Measurements from ENCODE around the gene BEND4. TPM values are rescaled to one million over a fixed set of nuclear protein-coding genes. Genes with fewer than 3 reads are reported as not detected.

BEND4 gene
- total RNA-seq, 1 donor from 2014 or later, result not detected

- Histone ChIP-seq H3K4me3 (no peak overlapping the region), H3K27me3 (ENCODE audit: low read depth) (peaks cover 8% of the 10 kb centered on the region), H3K9me3 (replicated peaks) (no peaks in the 10 kb centered on the region), H3K4me1 (no peaks in the 10 kb centered on the region), H3K36me3 (no peaks in the 10 kb centered on the region), H3K27ac (replicated peaks) (no peak overlapping the region)
- intact Hi-C loops (cut with micrococcal nuclease), result no loop called here
- no peak for DNase-seq
- TF ChIP-seq CTCF (IDR thresholded peaks at IDR 0.05; ENCODE audit: borderline replicate concordance), result no peak
Measured at GRCh38 chr4:42101446-42101975, 50.9 kb downstream of the BEND4 start.

GRCh38 chr4:42088386-42088785, 64.1 kb downstream of the BEND4 start:
- DNase-seq, result no peak
- Histone ChIP-seq H3K4me3 (no peak overlapping the region), H3K27me3 (ENCODE audit: low read depth) (no peaks in the 10 kb centered on the region), H3K4me1 (no peaks in the 10 kb centered on the region), H3K36me3 (peaks cover 48% of the 10 kb centered on the region), H3K9me3 (replicated peaks) (no peaks in the 10 kb centered on the region), H3K27ac (replicated peaks) (no peak overlapping the region)
- intact Hi-C loops (cut with micrococcal nuclease), result no loop called here
- no peak for TF ChIP-seq CTCF (IDR thresholded peaks at IDR 0.05; ENCODE audit: borderline replicate concordance)

GRCh38 chr4:42083816-42084215, 68.6 kb downstream of the BEND4 start:
- H3K9me3 ChIP-seq (replicated peaks), result no peaks in the 10 kb centered on the region
- H3K27me3 ChIP-seq (ENCODE audit: low read depth), result no peaks in the 10 kb centered on the region
- H3K27ac ChIP-seq (replicated peaks), result no peak overlapping the region
- no peaks in the 10 kb centered on the region for H3K4me1 ChIP-seq
- H3K36me3 ChIP-seq, result peaks cover 68% of the 10 kb centered on the region
- intact Hi-C loops (cut with micrococcal nuclease), result no loop called here
- DNase-seq, result no peak
- TF ChIP-seq CTCF (IDR thresholded peaks at IDR 0.05; ENCODE audit: borderline replicate concordance), result no peak
- no peak overlapping the region for H3K4me3 ChIP-seq

GRCh38 chr4:42080306-42080705, 72.1 kb downstream of the BEND4 start:
- intact Hi-C loops (cut with micrococcal nuclease), result no loop called here
- peaks cover 62% of the 10 kb centered on the region for H3K36me3 ChIP-seq

GRCh38 chr4:42078184-42078801, 74.2 kb downstream of the BEND4 start:
- Histone ChIP-seq H3K4me1 (no peaks in the 10 kb centered on the region), H3K4me3 (no peak overlapping the region), H3K27ac (replicated peaks) (no peak overlapping the region), H3K9me3 (replicated peaks) (no peaks in the 10 kb centered on the region), H3K36me3 (peaks cover 60% of the 10 kb centered on the region), H3K27me3 (ENCODE audit: low read depth) (no peaks in the 10 kb centered on the region)
- TF ChIP-seq CTCF (IDR thresholded peaks at IDR 0.05; ENCODE audit: borderline replicate concordance), result no peak
- no peak for DNase-seq
- intact Hi-C loops (cut with micrococcal nuclease), result no loop called here

More at GRCh38 chr4:42080306-42080705, 72.1 kb downstream of the BEND4 start:
- Histone ChIP-seq H3K27me3 (ENCODE audit: low read depth) (no peaks in the 10 kb centered on the region), H3K4me3 (no peak overlapping the region), H3K4me1 (no peaks in the 10 kb centered on the region), H3K9me3 (replicated peaks) (no peaks in the 10 kb centered on the region), H3K27ac (replicated peaks) (no peak overlapping the region)
- DNase-seq, result no peak
- no peak for TF ChIP-seq CTCF (IDR thresholded peaks at IDR 0.05; ENCODE audit: borderline replicate concordance)

Measured in left ventricle myocardium inferior (tissue), 1 donor.